Measurements from ENCODE around the gene MCM9. TPM values are rescaled to one million over a fixed set of nuclear protein-coding genes. Genes with fewer than 3 reads are reported as not detected.

The MCM9 gene
- total RNA-seq, 1 donor from 2014 or later = 29.0 TPM

DNA sequence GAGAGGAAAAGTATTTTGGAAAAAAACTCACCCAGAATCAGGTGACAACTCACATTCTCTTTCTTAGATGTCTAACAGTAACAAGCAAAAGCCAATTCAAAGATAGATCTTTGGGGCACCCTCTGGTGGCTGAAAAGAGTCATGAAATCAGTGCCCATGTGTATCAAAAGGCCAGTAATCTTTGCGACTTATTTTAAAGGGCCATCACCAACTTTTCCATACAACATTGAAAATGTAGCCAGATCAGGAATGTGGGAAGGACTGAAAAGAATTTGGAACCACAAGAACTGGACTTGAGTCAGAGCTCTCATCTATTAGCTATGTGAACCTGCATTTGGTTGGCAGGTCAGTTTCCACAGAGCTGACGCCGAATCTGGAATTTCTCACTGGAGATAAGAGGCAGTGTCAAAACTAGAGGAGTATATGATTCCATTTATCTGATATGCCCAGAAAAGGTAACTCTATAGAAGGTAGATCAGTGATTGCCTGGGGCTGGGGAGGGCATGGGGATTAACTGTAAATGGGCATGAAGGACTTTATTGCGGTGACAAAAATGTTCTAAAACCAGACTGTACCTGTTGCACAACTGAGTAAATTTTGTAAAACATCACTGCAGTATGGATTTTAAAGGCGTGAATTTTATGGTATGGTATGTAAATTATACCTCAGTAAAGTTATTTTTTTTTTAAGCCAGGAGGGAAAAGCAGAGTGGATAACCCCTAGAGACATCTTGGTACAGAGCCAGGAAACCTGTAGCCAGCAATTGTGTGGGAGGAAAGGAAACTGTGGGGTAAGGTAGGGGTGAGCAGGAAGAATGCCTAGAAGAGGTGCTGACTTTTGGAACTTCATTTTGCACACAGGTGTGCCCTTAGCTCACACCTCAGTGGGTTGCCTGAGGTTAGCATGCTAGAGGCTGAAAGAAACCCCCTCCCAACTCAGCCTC, 158.1 kb downstream of the MCM9 start:
- TF ChIP-seq, protein P1, sequence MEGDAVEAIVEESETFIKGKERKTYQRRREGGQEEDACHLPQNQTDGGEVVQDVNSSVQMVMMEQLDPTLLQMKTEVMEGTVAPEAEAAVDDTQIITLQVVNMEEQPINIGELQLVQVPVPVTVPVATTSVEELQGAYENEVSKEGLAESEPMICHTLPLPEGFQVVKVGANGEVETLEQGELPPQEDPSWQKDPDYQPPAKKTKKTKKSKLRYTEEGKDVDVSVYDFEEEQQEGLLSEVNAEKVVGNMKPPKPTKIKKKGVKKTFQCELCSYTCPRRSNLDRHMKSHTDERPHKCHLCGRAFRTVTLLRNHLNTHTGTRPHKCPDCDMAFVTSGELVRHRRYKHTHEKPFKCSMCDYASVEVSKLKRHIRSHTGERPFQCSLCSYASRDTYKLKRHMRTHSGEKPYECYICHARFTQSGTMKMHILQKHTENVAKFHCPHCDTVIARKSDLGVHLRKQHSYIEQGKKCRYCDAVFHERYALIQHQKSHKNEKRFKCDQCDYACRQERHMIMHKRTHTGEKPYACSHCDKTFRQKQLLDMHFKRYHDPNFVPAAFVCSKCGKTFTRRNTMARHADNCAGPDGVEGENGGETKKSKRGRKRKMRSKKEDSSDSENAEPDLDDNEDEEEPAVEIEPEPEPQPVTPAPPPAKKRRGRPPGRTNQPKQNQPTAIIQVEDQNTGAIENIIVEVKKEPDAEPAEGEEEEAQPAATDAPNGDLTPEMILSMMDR (IDR thresholded peaks at IDR 0.05) = peak; percentile 82
- TF ChIP-seq EZH2 (IDR thresholded peaks at IDR 0.05) (no peak), EZH2phosphoT487 (IDR thresholded peaks at IDR 0.05) (no peak)
- Mint-ChIP-seq H3K9me3 (no peaks in the 10 kb centered on the region), H3K27ac (no peak overlapping the region), H3K4me3 (no peak overlapping the region), H3K4me1 (peaks cover 8% of the 10 kb centered on the region), H3K27me3 (ENCODE audit: insufficient read depth, low read depth) (no peaks in the 10 kb centered on the region), H3K36me3 (no peaks in the 10 kb centered on the region)
- no peak overlapping the region for H3K4me2 ChIP-seq
- H3K4me1 ChIP-seq = no peaks in the 10 kb centered on the region
- DNase-seq (ENCODE audit: low spot score) = peak; percentile 61
- no peak overlapping the region for H3K27ac ChIP-seq
- no peaks in the 10 kb centered on the region for H3K27me3 ChIP-seq
- no peaks in the 10 kb centered on the region for H3K9me3 ChIP-seq (ENCODE audit: low read depth)
- H3K36me3 ChIP-seq = no peaks in the 10 kb centered on the region
- H2AFZ ChIP-seq (replicated peaks) = no peak overlapping the region
- no peak overlapping the region for H3K9ac ChIP-seq
- no peaks in the 10 kb centered on the region for H3F3A ChIP-seq (ENCODE audit: low read depth)
- no peaks in the 10 kb centered on the region for H3K79me2 ChIP-seq (ENCODE audit: low read depth)
- no peak overlapping the region for H3K4me3 ChIP-seq
- no peaks in the 10 kb centered on the region for H4K20me1 ChIP-seq (ENCODE audit: low read depth)

DNA sequence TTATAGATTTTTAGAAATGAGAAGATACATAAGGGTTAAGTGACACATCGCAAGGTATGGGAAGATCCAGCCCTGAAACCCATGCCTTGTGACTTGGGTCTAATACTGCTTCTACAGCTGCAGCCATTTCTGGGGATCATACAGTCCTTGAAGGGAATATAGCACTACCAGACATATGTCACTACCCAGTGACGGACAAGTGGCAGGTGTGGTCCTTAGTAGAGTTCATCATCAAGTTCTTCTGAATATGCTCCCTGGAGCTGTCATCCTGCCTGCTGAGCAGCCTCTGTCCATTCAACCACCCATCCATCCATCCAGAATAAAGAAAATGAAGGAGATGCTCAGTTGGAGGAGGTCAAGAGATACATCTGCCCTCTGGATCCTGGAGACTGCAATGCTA, 159.6 kb downstream of the MCM9 start:
- H3K9me3 ChIP-seq (ENCODE audit: low read depth) = no peaks in the 10 kb centered on the region
- DNase-seq (ENCODE audit: low spot score) = no peak
- Mint-ChIP-seq H3K9me3 (no peaks in the 10 kb centered on the region), H3K4me1 (peaks cover 8% of the 10 kb centered on the region), H3K36me3 (no peaks in the 10 kb centered on the region), H3K27me3 (ENCODE audit: insufficient read depth, low read depth) (no peaks in the 10 kb centered on the region), H3K27ac (no peak overlapping the region), H3K4me3 (no peak overlapping the region)
- no peaks in the 10 kb centered on the region for H3F3A ChIP-seq (ENCODE audit: low read depth)
- H3K36me3 ChIP-seq = no peaks in the 10 kb centered on the region
- no peaks in the 10 kb centered on the region for H3K4me1 ChIP-seq
- no peaks in the 10 kb centered on the region for H3K79me2 ChIP-seq (ENCODE audit: low read depth)
- H3K27ac ChIP-seq = no peak overlapping the region
- TF ChIP-seq, protein P1 (IDR thresholded peaks at IDR 0.05) = no peak
- TF ChIP-seq EZH2 (IDR thresholded peaks at IDR 0.05) (no peak), EZH2phosphoT487 (IDR thresholded peaks at IDR 0.05) (no peak)
- H3K4me2 ChIP-seq = no peak overlapping the region
- H3K4me3 ChIP-seq = no peak overlapping the region
- H3K9ac ChIP-seq = no peak overlapping the region
- H2AFZ ChIP-seq (replicated peaks) = no peak overlapping the region
- no peaks in the 10 kb centered on the region for H4K20me1 ChIP-seq (ENCODE audit: low read depth)
- no peaks in the 10 kb centered on the region for H3K27me3 ChIP-seq

DNA sequence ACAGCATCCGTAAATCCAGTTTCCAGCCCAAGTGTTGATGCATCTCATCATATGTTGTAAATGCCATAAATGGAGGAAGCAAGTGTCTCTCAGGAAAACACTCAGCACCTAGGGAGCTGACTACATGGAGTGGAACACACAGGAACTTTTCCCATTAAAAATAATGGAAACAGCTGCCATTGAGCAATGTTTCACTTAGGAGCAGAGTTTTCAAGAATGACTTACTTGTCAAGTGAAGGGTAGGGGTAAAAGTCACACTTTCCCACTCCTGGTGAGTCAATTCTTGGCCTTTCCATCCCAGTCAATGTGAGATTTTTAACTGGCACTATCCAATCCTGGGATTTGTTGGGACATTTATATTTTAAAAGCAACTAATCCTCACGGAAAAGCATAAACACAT, 160.4 kb downstream of the MCM9 start:
- Histone ChIP-seq H4K20me1 (ENCODE audit: low read depth) (no peaks in the 10 kb centered on the region), H3K79me2 (ENCODE audit: low read depth) (no peaks in the 10 kb centered on the region), H3K36me3 (no peaks in the 10 kb centered on the region), H3K9ac (no peak overlapping the region), H3K27me3 (no peaks in the 10 kb centered on the region), H3F3A (ENCODE audit: low read depth) (no peaks in the 10 kb centered on the region), H2AFZ (replicated peaks) (no peak overlapping the region), H3K4me3 (no peak overlapping the region), H3K27ac (no peak overlapping the region), H3K4me2 (no peak overlapping the region), H3K4me1 (no peaks in the 10 kb centered on the region), H3K9me3 (ENCODE audit: low read depth) (no peaks in the 10 kb centered on the region)
- Mint-ChIP-seq H3K36me3 (no peaks in the 10 kb centered on the region), H3K27me3 (ENCODE audit: insufficient read depth, low read depth) (no peaks in the 10 kb centered on the region), H3K9me3 (no peaks in the 10 kb centered on the region), H3K4me1 (peaks cover 8% of the 10 kb centered on the region), H3K4me3 (no peak overlapping the region), H3K27ac (no peak overlapping the region)
- TF ChIP-seq EZH2 (IDR thresholded peaks at IDR 0.05) = no peak
- TF ChIP-seq, protein P1 (IDR thresholded peaks at IDR 0.05) = no peak
- no peak for TF ChIP-seq EZH2phosphoT487 (IDR thresholded peaks at IDR 0.05)
- no peak for DNase-seq (ENCODE audit: low spot score)
